GM12801 (cell line): Measurements from ENCODE around the gene S1PR5.

Experiments
- CTCF ChIP-seq: IDR thresholded peaks from one replicate; pipeline ENCODE4 v1.5.1; 2011; ENCODE audit warnings: control low read depth; ENCODE audit not compliant: insufficient read length; ENCODE audit errors: extremely low read depth

Gene S1PR5

DNA sequence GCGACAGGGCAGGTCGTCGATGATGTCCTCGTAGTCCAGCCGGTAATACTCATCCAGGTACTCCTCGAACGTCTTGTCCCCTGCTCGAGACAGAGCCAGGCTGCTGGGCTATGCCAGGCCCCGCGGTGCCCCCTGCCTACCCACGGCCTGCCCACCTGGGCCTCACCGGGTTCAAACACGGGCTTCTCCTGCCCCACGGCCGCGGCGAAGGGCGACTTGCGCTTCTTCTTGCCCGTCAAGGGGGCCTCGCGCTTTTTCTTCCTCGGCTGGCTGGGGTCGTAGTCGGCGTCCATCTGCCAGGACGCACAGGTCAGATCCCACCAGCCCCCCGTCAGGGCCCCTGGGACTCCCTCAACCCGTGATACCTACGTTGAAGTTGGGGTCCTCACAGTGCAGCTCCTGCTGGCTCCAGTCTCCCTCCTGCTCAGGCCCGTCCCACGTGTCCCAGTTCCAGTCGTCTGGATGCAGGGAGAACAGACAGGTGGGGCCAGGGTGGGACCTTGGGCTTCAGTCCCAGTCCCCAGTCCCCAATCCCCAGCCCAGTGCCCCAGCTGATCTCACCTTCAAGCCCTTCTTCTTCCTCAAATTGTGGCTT, 40.5 kb upstream of the S1PR5 start:
- TF ChIP-seq CTCF: no peak

DNA sequence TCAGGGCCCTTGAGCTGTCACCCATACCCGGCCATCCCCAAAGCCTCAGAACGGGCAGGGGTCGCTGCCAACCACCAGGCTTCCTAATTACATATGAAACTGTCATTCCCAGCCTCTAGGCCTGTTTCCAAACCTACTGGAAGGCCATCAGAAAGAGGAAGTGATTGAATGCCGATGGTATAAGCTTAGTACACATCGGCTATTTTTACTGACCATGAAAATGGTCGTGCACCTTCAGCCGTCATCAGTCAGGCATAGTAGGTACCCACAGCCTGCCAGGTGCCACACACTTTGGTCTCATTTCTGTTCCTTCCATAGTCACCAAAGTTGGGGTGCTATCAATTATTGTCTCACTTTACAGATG, 38.3 kb upstream of the S1PR5 start:
- no peak for TF ChIP-seq CTCF

DNA sequence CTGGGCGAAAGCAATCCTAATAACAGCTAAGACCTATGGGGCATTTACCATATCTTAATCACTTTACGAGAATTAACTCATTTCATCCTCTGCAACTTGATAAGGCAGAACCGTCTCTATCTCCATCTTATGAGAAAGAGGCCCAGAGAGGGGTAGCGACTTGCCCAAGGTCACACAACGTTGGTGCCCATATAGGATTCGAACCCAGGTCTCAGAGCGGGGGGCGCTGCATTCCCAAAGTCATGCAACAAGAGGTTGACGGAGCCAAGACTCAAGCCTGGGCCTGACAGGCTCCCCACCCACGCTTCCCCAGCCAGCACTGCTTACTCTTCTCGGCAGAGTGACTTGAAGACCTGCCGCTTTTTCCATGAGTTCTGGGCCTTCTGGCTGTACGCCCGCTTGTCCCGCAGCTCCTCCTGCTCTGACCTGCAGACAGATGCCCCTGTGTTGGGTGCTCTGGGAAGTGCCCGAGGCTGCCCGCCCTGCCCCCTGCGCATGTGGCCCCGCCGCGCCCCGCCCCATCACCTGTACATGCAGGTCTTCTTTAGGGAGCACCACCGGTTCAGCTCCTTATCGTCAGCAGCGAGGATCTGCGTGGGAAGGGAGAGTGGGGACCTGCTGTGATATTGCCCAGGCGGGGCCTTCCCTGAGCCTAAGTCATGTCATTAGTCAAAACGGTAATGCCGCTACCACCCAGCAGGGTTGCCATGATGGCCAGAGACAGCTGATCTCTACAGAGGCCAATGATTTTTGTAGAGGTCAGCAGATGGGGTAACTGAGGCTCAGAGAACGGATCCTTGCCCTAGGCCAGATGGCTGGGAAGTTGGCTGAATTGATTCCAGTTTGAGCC, 37.7 kb upstream of the S1PR5 start:
- TF ChIP-seq CTCF: no peak

DNA sequence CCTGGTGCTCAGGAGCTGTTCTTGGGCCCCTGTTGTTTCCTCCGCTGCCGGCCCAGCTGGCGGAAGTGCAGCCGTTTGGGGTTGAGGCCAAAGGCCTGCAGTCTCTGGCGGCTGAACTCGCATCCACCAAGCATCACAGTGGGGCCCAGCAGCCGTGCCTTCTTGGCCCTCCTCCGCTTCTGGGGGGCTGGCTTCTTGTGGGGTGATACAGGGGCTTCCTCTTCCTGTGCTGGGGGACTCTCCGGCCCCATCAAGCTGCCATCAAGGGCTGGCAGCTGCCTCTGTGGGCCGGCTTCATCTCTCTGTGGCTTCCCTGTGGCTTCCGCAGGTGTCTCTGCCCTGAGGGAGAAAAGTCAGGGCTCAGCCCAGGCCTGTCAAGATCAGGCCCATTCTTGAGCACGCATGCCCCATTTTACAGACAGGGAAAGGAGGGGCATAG, 36.7 kb upstream of the S1PR5 start:
- TF ChIP-seq CTCF: no peak

DNA sequence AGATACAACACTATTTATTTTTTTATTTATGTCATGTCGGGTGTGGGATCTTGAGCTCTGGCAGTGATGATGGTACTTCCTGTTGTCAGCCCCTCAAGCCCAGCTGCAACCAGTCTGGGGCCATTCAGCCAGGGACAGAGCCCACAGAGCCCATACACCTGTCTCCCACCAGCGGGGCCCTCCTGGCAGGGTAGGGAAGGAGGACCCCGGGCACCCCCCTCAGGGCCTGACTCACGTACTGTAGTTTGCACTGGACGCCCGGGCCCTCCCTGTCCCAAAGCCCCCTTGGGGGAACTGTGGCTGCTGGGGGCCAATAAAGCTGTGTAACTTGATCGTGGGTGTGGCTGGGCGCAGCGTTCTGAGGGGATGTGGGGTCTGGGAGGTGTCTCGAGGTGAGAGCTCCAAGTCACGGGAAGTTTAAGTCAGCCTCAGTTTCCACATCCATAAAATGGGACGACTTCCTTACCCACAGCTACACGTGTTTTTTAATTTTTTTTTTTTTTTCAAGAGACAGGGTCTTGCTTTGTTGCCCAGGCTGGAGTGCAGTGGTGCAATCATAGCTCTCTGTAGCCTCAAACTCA, 35.9 kb upstream of the S1PR5 start:
- no peak for TF ChIP-seq CTCF

GRCh38 chr19:10552510-10553053, 35.3 kb upstream of the S1PR5 start:
- no peak for TF ChIP-seq CTCF

- TF ChIP-seq CTCF: no peak
Measured at GRCh38 chr19:10551698-10552301, 34.6 kb upstream of the S1PR5 start.
